GM12878 (cell line): ENCODE data around the gene ZFYVE21. TPM values are rescaled to one million over a fixed set of nuclear protein-coding genes. Genes with fewer than 3 reads are reported as not detected.
A peak's percentile ranks its signal among the peaks of the same experiment; 100 is the strongest.

Experiments used
- ATAC-seq: fragments of 200-7000 bp; cut with Tn5 transposase; 3 replicates; pipeline ENCODE4 v1.9.1; 2020; ENCODE audit warnings: mild to moderate bottlenecking, moderate library complexity
- BruUV-seq: library from RNA; stranded (reverse); fragments of 400-500 nt; replicated peaks from 2 replicates; lab custom pipeline; 2021; lab: Mats Ljungman, UMichigan
- CTCF ChIA-PET: fragments of 300-600 bp; sonication (Branson Sonifier 250); formaldehyde crosslinking; extraction: SDS; loops from one replicate; lab custom pipeline; 2021; ENCODE audit warnings: inconsistent platforms; lab: Yijun Ruan, JAX
- POLR2A ChIA-PET: fragments of 350-600 bp; formaldehyde crosslinking; extraction: SDS; loops from one replicate; lab custom pipeline; 2021; ENCODE audit warnings: inconsistent platforms; lab: Charles Lee
- RAD21 ChIA-PET: fragments of 300-600 bp; sonication (Branson Sonifier 250); formaldehyde crosslinking; loops from one replicate; lab custom pipeline; 2023; ENCODE audit warnings: antibody characterized with exemption; ENCODE audit not compliant: unreplicated experiment; lab: Charles Lee
- SMC1A ChIA-PET: fragments of 300-600 bp; sonication (Branson Sonifier 250); formaldehyde crosslinking; loops from one replicate; lab custom pipeline; 2023; ENCODE audit not compliant: unreplicated experiment, uncharacterized antibody; lab: Charles Lee
- DNase-seq: peaks from one replicate; pipeline ENCODE4 v3.0.0-alpha.2; 2011; ENCODE audit warnings: low read depth, low spot score
- FAIRE-seq: peaks from 3 replicates; lab custom pipeline; 2011; peaks lifted over from hg19 to GRCh38; lab: Jason Lieb, UNC
- H2AFZ ChIP-seq: 2 replicates; pipeline ENCODE4 v1.6.0; 2011; ENCODE audit warnings: low read depth, low read length, control low read depth; ENCODE audit not compliant: control insufficient read depth
- H3K27ac ChIP-seq: 2 replicates; pipeline ENCODE4 v1.5.1; 2011; ENCODE audit warnings: control low read depth; ENCODE audit not compliant: control insufficient read depth, insufficient read depth
- H3K27me3 ChIP-seq, 2 experiments: replicated peaks in 1 of 2; 2 replicates each; pipeline versions ENCODE4 v1.6.0 to v1.6.1; 2011; ENCODE audit warnings: low read length in 1 of 2; ENCODE audit not compliant: control insufficient read depth in 2 of 2, insufficient read depth in 2 of 2
- H3K36me3 ChIP-seq, 2 experiments: 2 replicates each; pipeline ENCODE4 v1.5.1; 2011; ENCODE audit warnings: low read length in 1 of 2; ENCODE audit not compliant: control insufficient read depth in 2 of 2, insufficient read depth in 2 of 2
- H3K4me1 ChIP-seq: 2 replicates; pipeline ENCODE4 v1.6.1; 2011; ENCODE audit warnings: mild to moderate bottlenecking, low read length, moderate library complexity, mixed read lengths; ENCODE audit not compliant: control insufficient read depth, insufficient read depth
- H3K4me2 ChIP-seq: 2 replicates; pipeline ENCODE4 v1.6.0; 2011; ENCODE audit warnings: control low read depth; ENCODE audit not compliant: control insufficient read depth, insufficient read depth
- H3K4me3 ChIP-seq: fragments of 200-600 bp; sonication (generic); 2 replicates; pipeline ENCODE4 v1.5.1; 2016
- H3K79me2 ChIP-seq: 2 replicates; pipeline ENCODE4 v1.6.0; 2011; ENCODE audit warnings: low read length; ENCODE audit not compliant: control insufficient read depth, insufficient read depth
- H3K9ac ChIP-seq: 2 replicates; pipeline ENCODE4 v1.8.0; 2011; ENCODE audit warnings: low read length, control low read depth, mixed read lengths; ENCODE audit not compliant: control insufficient read depth, insufficient read depth
- H3K9me3 ChIP-seq: replicated peaks from 3 replicates; pipeline ENCODE4 v1.5.1; 2011; ENCODE audit warnings: mild to moderate bottlenecking, low read length; ENCODE audit not compliant: control insufficient read depth, insufficient read depth
- H4K20me1 ChIP-seq: 2 replicates; pipeline ENCODE4 v1.6.0; 2011; ENCODE audit not compliant: control insufficient read depth, insufficient read depth
- CBX3 ChIP-seq: fragments of 200-600 bp; sonication (generic); IDR thresholded peaks from 2 replicates; pipeline ENCODE4 v1.6.1; 2016; ENCODE audit warnings: low read depth, borderline replicate concordance
- CREM ChIP-seq: IDR thresholded peaks from 2 replicates; pipeline ENCODE4 v1.6.1; 2014; ENCODE audit warnings: antibody characterized with exemption, low read depth
- CTCF ChIP-seq, 3 experiments: IDR thresholded peaks in 2 of 3; conservative IDR thresholded peaks in 1 of 3; 2 replicates each; pipeline ENCODE4 v1.5.1; 2011; ENCODE audit warnings: low read depth in 3 of 3, low read length in 3 of 3, mild to moderate bottlenecking in 3 of 3, control low read depth in 2 of 3, moderate library complexity in 2 of 3, inconsistent platforms in 1 of 3, mixed read lengths in 1 of 3; ENCODE audit not compliant: control insufficient read depth in 2 of 3, insufficient read depth in 1 of 3; ENCODE audit errors: extremely low read depth in 1 of 3
- HSF1 ChIP-seq: fragments of 150-350 bp; IDR thresholded peaks from 2 replicates; pipeline ENCODE4 v1.6.1; 2014; ENCODE audit warnings: mild to moderate bottlenecking, low read depth, low read length
- NBN ChIP-seq: fragments of 450-650 bp; IDR thresholded peaks from 2 replicates; pipeline ENCODE4 v1.6.1; 2016
- PML ChIP-seq: IDR thresholded peaks from 2 replicates; pipeline ENCODE4 v1.6.1; 2012; ENCODE audit warnings: low read length, inconsistent platforms
- SMAD1 ChIP-seq: fragments of 450-650 bp; IDR thresholded peaks from 2 replicates; pipeline ENCODE4 v1.6.1; 2018; ENCODE audit warnings: mild to moderate bottlenecking, low read depth; ENCODE audit not compliant: partially characterized antibody
- ZNF592 ChIP-seq: fragments of 450-650 bp; IDR thresholded peaks from 2 replicates; pipeline ENCODE4 v1.6.1; 2017; ENCODE audit warnings: mild to moderate bottlenecking, moderate library complexity
- WGBS: methylation state at CpG from one replicate; pipeline ENCODE4 v1.1.6; 2016; ENCODE audit warnings: low lambda C conversion rate; ENCODE audit not compliant: insufficient replicate concordance, insufficient coverage; ENCODE audit errors: missing lambda C conversion rate; 5-methylcytosine and 5-hydroxymethylcytosine counted together
- in situ Hi-C: fragments of 300-500 bp; cut with MboI; formaldehyde crosslinking; loops from 9 replicates; pipeline ENCODE4 v1.14.3; 2018; ENCODE audit warnings: mixed read lengths
- intact Hi-C: fragments of 100-400 bp; cut with micrococcal nuclease; formaldehyde crosslinking; loops from one replicate; pipeline ENCODE4 v1.14.2; 2022; ENCODE audit not compliant: unreplicated experiment
- polyA plus RNA-seq, 11 experiments: library from polyadenylated mRNA; depleted of rRNA in 4 of 11; unstranded in 6 of 11; stranded (reverse) in 5 of 11; fragments of >200 nt; fragmentation: Nextera tagmentation in 4 of 11; fragmentation: Illumina TruSeq in 1 of 11; extraction: Ambion mirVana in 4 of 11; extraction: Trizol in 1 of 11; gene quantifications; 1 replicate in 1 of 11; 2 replicates in 10 of 11; pipeline versions ENCODE4 v1.2.1 to v1.2.3, GENCODE V29; 2011 to 2016; ENCODE audit warnings: inconsistent platforms in 2 of 11, missing spikeins in 2 of 11, low read depth in 1 of 11
- total RNA-seq, 4 experiments: library from RNA; depleted of rRNA in 3 of 4; stranded (reverse); fragments of >200 nt in 3 of 4; fragmentation: Illumina TruSeq in 1 of 4; extraction: Trizol in 1 of 4; gene quantifications; 2 replicates each; pipeline versions ENCODE4 v1.2.1 to v1.2.3, GENCODE V29; 2013 to 2021

The ZFYVE21 gene
- total and polyA plus RNA-seq, 10 of the 15 experiments (the other 5 are each of a cell fraction or from before 2014, with no cell fraction given), result 0.79 to 21.7 (median 13.8) TPM

- intact Hi-C loops, result no loop called here
- Histone ChIP-seq H3K36me3 (peaks cover 0 to 6% of the 10 kb centered on the region in 2 experiments; a peak in 2 of 4 replicates), H3K4me3 (peak overlapping the region; percentile 71), H3K9me3 (no peaks in the 10 kb centered on the region), H3K9ac (peak overlapping the region; percentile 88), H4K20me1 (no peaks in the 10 kb centered on the region), H3K27me3 (no peaks in the 10 kb centered on the region), H3K4me2 (peak overlapping the region; percentile 85), H3K27ac (peak overlapping the region; percentile 72; the same call in 1 of the 2 replicates), H3K4me1 (peaks cover 4% of the 10 kb centered on the region; the same call in 1 of the 2 replicates), H3K79me2 (peaks cover 42% of the 10 kb centered on the region), H2AFZ (no peak overlapping the region)
- POLR2A ChIA-PET, result no interaction called here
- WGBS, result 35% methylated on average over 15 of the region's 16 CpGs
- RAD21 ChIA-PET, result interaction anchor here (2.4 kb wide), 1 partner anchor 25 kb away, joined by 9 read pairs; no protein-coding TSS in a partner anchor
- in situ Hi-C loops, result no loop called here
- ATAC-seq, result no peak
- DNase-seq, result no peak
- TF ChIP-seq CTCF (IDR thresholded peaks at IDR 0.05 in 2 of 3, conservative IDR thresholded peaks at IDR 0.05 in 1 of 3; ENCODE audit: control insufficient read depth in 2 of 3, extremely low read depth in 1 of 3, insufficient read depth in 1 of 3, low read depth in 3 of 3, low read length in 3 of 3) (no peak), NBN (no peak), HSF1 (no peak), ZNF592 (no peak), SMAD1 (no peak), CREM (no peak), CBX3 (no peak), PML (no peak)
- SMC1A ChIA-PET, result interaction anchor here (1.4 kb wide), 1 partner anchor 20 kb away, joined by 4 read pairs; no protein-coding TSS in a partner anchor
- CTCF ChIA-PET, result interaction anchor here (1.1 kb wide), 1 partner anchor 11 kb away, joined by 5 read pairs; no protein-coding TSS in a partner anchor
- FAIRE-seq, result no peak
- BruUV-seq, result TSS peak; percentile 84
Observed at GRCh38 chr14:103714063-103714724, 1.4 kb upstream of the ZFYVE21 start.
